IMR-90 (cell line): Measurements from ENCODE around the gene ASXL1. TPM values are rescaled to one million over a fixed set of nuclear protein-coding genes. Genes with fewer than 3 reads are reported as not detected.

Experiments
- ATAC-seq: fragments of 200-7000 bp; cut with Tn5 transposase; 2 replicates; pipeline ENCODE4 v1.9.1; 2020; ENCODE audit warnings: low read depth, mild to moderate bottlenecking, moderate library complexity
- BruUV-seq: library from RNA; stranded (reverse); fragments of 400-500 nt; replicated peaks from 2 replicates; lab custom pipeline; 2021; lab: Mats Ljungman, UMichigan
- CTCF ChIA-PET: fragments of 300-600 bp; formaldehyde crosslinking; extraction: SDS; loops from one replicate; lab custom pipeline; 2021; ENCODE audit warnings: antibody characterized with exemption; lab: Yijun Ruan, JAX
- POLR2A ChIA-PET: fragments of 300-600 bp; sonication (Branson Sonifier 250); formaldehyde crosslinking; loops from one replicate; lab custom pipeline; 2022; ENCODE audit warnings: antibody characterized with exemption; ENCODE audit not compliant: unreplicated experiment; lab: Charles Lee
- DNase-seq: peaks from one replicate; pipeline ENCODE4 v3.0.0; 2013
- H2AFZ ChIP-seq: replicated peaks from 2 replicates; pipeline ENCODE3; 2013; ENCODE audit warnings: low read length, mild to moderate bottlenecking; ENCODE audit not compliant: poor library complexity
- H2AK5ac ChIP-seq: 2 replicates; pipeline ENCODE4 v1.6.1; 2013; ENCODE audit warnings: low read depth, low read length, inconsistent platforms
- H2AK9ac ChIP-seq: replicated peaks from 2 replicates; pipeline ENCODE3; 2013; ENCODE audit warnings: mild to moderate bottlenecking, low read depth, low read length, moderate library complexity; ENCODE audit not compliant: poor library complexity
- H2BK120ac ChIP-seq: 2 replicates; pipeline ENCODE4 v1.6.1; 2013; ENCODE audit warnings: low read depth, low read length, inconsistent platforms
- H2BK15ac ChIP-seq: 3 replicates; pipeline ENCODE4 v1.6.1; 2013; ENCODE audit warnings: low read depth, low read length, inconsistent platforms
- H2BK20ac ChIP-seq: 2 replicates; pipeline ENCODE4 v1.6.1; 2013; ENCODE audit warnings: low read depth, mild to moderate bottlenecking, inconsistent platforms, low read length, moderate library complexity
- H2BK5ac ChIP-seq: 2 replicates; pipeline ENCODE4 v1.6.1; 2013; ENCODE audit warnings: mild to moderate bottlenecking, low read depth, low read length, inconsistent platforms; ENCODE audit not compliant: poor library complexity, severe bottlenecking
- H3K14ac ChIP-seq: replicated peaks from 2 replicates; pipeline ENCODE4 v1.6.1; 2013; ENCODE audit warnings: low read depth, low read length, inconsistent platforms
- H3K18ac ChIP-seq: 2 replicates; pipeline ENCODE4 v1.6.1; 2013; ENCODE audit warnings: low read depth, low read length, control low read depth
- H3K23ac ChIP-seq: 2 replicates; pipeline ENCODE4 v1.6.1; 2013; ENCODE audit warnings: low read depth, low read length, inconsistent platforms
- H3K27ac ChIP-seq: 2 replicates; pipeline ENCODE4 v1.5.1; 2013; ENCODE audit warnings: mild to moderate bottlenecking, control low read depth, low read length; ENCODE audit not compliant: insufficient read depth
- H3K27me3 ChIP-seq: 2 replicates; pipeline ENCODE4 v1.6.1; 2013; ENCODE audit warnings: low read length; ENCODE audit not compliant: control insufficient read depth, insufficient read depth
- H3K36me3 ChIP-seq: 2 replicates; pipeline ENCODE4 v1.6.1; 2013; ENCODE audit warnings: low read length, mixed read lengths; ENCODE audit not compliant: control insufficient read depth, insufficient read depth
- H3K4ac ChIP-seq: 2 replicates; pipeline ENCODE4 v1.6.1; 2013; ENCODE audit warnings: low read depth, low read length, inconsistent platforms
- H3K4me1 ChIP-seq: 2 replicates; pipeline ENCODE4 v1.6.1; 2013; ENCODE audit warnings: low read length, mixed read lengths; ENCODE audit not compliant: control insufficient read depth, insufficient read depth
- H3K4me2 ChIP-seq: 2 replicates; pipeline ENCODE4 v1.6.1; 2013; ENCODE audit warnings: low read depth, mild to moderate bottlenecking, control low read depth, low read length, moderate library complexity
- H3K4me3 ChIP-seq: 2 replicates; pipeline ENCODE4 v1.5.1; 2013; ENCODE audit warnings: low read depth, mild to moderate bottlenecking, control low read depth, low read length, moderate library complexity; ENCODE audit not compliant: insufficient read depth
- H3K56ac ChIP-seq: 2 replicates; pipeline ENCODE4 v1.6.1; 2013; ENCODE audit warnings: low read length, inconsistent platforms; ENCODE audit not compliant: insufficient read depth; ENCODE audit errors: extremely low read depth
- H3K79me1 ChIP-seq, 2 experiments: 2 replicates each; pipeline ENCODE4 v1.6.1; 2013; ENCODE audit warnings: low read length in 2 of 2, inconsistent platforms in 1 of 2, low read depth in 1 of 2
- H3K9ac ChIP-seq: 2 replicates; pipeline ENCODE4 v1.6.1; 2013; ENCODE audit warnings: low read depth, low read length, control low read depth
- H3K9me1 ChIP-seq: 2 replicates; pipeline ENCODE4 v1.6.1; 2013; ENCODE audit warnings: low read length, inconsistent platforms; ENCODE audit not compliant: insufficient read depth
- H3K9me3 ChIP-seq: 2 replicates; pipeline ENCODE4 v1.6.1; 2013; ENCODE audit warnings: low read length; ENCODE audit not compliant: control insufficient read depth, insufficient read depth
- H4K20me1 ChIP-seq: 2 replicates; pipeline ENCODE4 v1.6.1; 2013; ENCODE audit warnings: low read length, inconsistent platforms; ENCODE audit not compliant: insufficient read depth
- H4K5ac ChIP-seq: 2 replicates; pipeline ENCODE4 v1.6.1; 2013; ENCODE audit warnings: mild to moderate bottlenecking, low read depth, low read length, control low read depth
- H4K8ac ChIP-seq, 2 experiments: 2 replicates each; pipeline ENCODE4 v1.6.1; 2013; ENCODE audit warnings: low read depth in 2 of 2, low read length in 2 of 2, control low read depth in 1 of 2, inconsistent platforms in 1 of 2
- H4K91ac ChIP-seq: 2 replicates; pipeline ENCODE4 v1.6.1; 2013; ENCODE audit warnings: low read depth, low read length, inconsistent platforms; ENCODE audit not compliant: insufficient read depth
- BHLHE40 ChIP-seq: fragments of 150-350 bp; IDR thresholded peaks from 2 replicates; pipeline ENCODE4 v1.6.1; 2016; ENCODE audit warnings: mild to moderate bottlenecking, low read depth, low read length
- CEBPB ChIP-seq: IDR thresholded peaks from 2 replicates; pipeline ENCODE4 v1.6.1; 2012; ENCODE audit warnings: low read depth, low read length, improper control_type of control experiment
- CHD1 ChIP-seq: IDR thresholded peaks from 2 replicates; pipeline ENCODE4 v1.6.1; 2012; ENCODE audit warnings: low read depth, low read length, improper control_type of control experiment
- CTCF ChIP-seq: conservative IDR thresholded peaks from 2 replicates; pipeline ENCODE4 v1.5.1; 2012; ENCODE audit warnings: mild to moderate bottlenecking, low read depth, low read length, improper control_type of control experiment
- ELK1 ChIP-seq: fragments of 150-350 bp; IDR thresholded peaks from 2 replicates; pipeline ENCODE4 v1.6.1; 2016; ENCODE audit warnings: low read depth, mild to moderate bottlenecking, low read length, moderate library complexity, borderline replicate concordance
- FOS ChIP-seq: fragments of 150-350 bp; IDR thresholded peaks from 2 replicates; pipeline ENCODE4 v1.6.1; 2016; ENCODE audit warnings: low read depth, low read length
- MAFK ChIP-seq: IDR thresholded peaks from 2 replicates; pipeline ENCODE4 v1.6.1; 2012; ENCODE audit warnings: low read depth, low read length, improper control_type of control experiment
- MAZ ChIP-seq: IDR thresholded peaks from 2 replicates; pipeline ENCODE4 v1.6.1; 2012; ENCODE audit warnings: low read depth, mild to moderate bottlenecking, low read length, improper control_type of control experiment, moderate library complexity, borderline replicate concordance
- MXI1 ChIP-seq: IDR thresholded peaks from 2 replicates; pipeline ENCODE4 v1.6.1; 2012; ENCODE audit warnings: low read depth, mild to moderate bottlenecking, low read length, moderate library complexity, borderline replicate concordance
- NFE2L2 ChIP-seq: fragments of 150-350 bp; IDR thresholded peaks from 2 replicates; pipeline ENCODE4 v1.6.1; 2016; ENCODE audit warnings: low read depth, mild to moderate bottlenecking, low read length
- POLR2A ChIP-seq: IDR thresholded peaks from 2 replicates; pipeline ENCODE4 v1.6.1; 2012; ENCODE audit warnings: mild to moderate bottlenecking, low read depth, low read length
- RAD21 ChIP-seq: IDR thresholded peaks from 2 replicates; pipeline ENCODE4 v1.6.1; 2012; ENCODE audit warnings: low read length, improper control_type of control experiment
- RFX5 ChIP-seq: IDR thresholded peaks from 2 replicates; pipeline ENCODE4 v1.8.0; 2012; ENCODE audit warnings: low read depth, mild to moderate bottlenecking, low read length, moderate library complexity
- SMC3 ChIP-seq: fragments of 150-350 bp; IDR thresholded peaks from 2 replicates; pipeline ENCODE4 v1.6.1; 2016; ENCODE audit warnings: low read depth, mild to moderate bottlenecking, antibody characterized with exemption, low read length, moderate library complexity
- USF2 ChIP-seq: fragments of 150-350 bp; IDR thresholded peaks from 2 replicates; pipeline ENCODE4 v1.6.1; 2017; ENCODE audit warnings: mild to moderate bottlenecking, antibody characterized with exemption, low read length, low read depth
- WGBS, 2 experiments: methylation state at CpG; one replicate each; pipeline versions ENCODE4 v1.1.5 to v1.1.7; 2013; ENCODE audit warnings: missing lambda C conversion rate in 2 of 2; ENCODE audit not compliant: insufficient read length in 1 of 2; ENCODE audit errors: extremely low coverage in 2 of 2; 5-methylcytosine and 5-hydroxymethylcytosine counted together
- dilution Hi-C: fragments of 300-500 bp; cut with HindIII; formaldehyde crosslinking; loops from one replicate; pipeline ENCODE4 v1.14.3; 2018; ENCODE audit warnings: low sequenced_read_pairs; ENCODE audit not compliant: unreplicated experiment
- in situ Hi-C: fragments of 300-500 bp; cut with MboI; formaldehyde crosslinking; loops from 3 replicates; pipeline ENCODE4 v1.14.3; 2019; ENCODE audit warnings: low sequenced_read_pairs, inconsistent platforms, mixed read lengths
- intact Hi-C: fragments of 100-400 bp; cut with micrococcal nuclease; formaldehyde crosslinking; loops from 2 replicates; pipeline ENCODE4 v1.10.0; 2022
- polyA plus RNA-seq, 3 experiments: library from polyadenylated mRNA; depleted of rRNA; stranded (reverse); fragments of >200 nt; gene quantifications; 2 replicates each; pipeline ENCODE4 v1.2.3, GENCODE V29; 2012; ENCODE audit warnings: low replicate concordance in 1 of 3
- total RNA-seq: library from RNA; depleted of rRNA; stranded (reverse); fragments of >200 nt; gene quantifications from 2 replicates; pipeline ENCODE4 v1.2.3, GENCODE V29; 2012

The ASXL1 gene
- total and polyA plus RNA-seq, 2 of the 4 experiments (the other 2 are of a cell fraction), result 29.9 to 37.1 TPM

- no peak overlapping the region for H2BK20ac ChIP-seq
- ChIA-PET POLR2A (interaction anchor here (0.6 kb wide), 1 partner anchor 146 kb away, joined by 8 read pairs; no protein-coding TSS in a partner anchor), CTCF (no interaction called here)
- no peak overlapping the region for H4K5ac ChIP-seq
- no peak overlapping the region for H3K18ac ChIP-seq
- no peak overlapping the region for H3K56ac ChIP-seq
- H3K79me1 ChIP-seq, result peaks cover 34 to 53% of the 10 kb centered on the region in 2 experiments
- in situ Hi-C loops (no loop called here), intact Hi-C loops (no loop called here), dilution Hi-C loops (no loop called here)
- H3K27me3 ChIP-seq, result no peaks in the 10 kb centered on the region
- H3K14ac ChIP-seq, result no peak overlapping the region
- H2BK5ac ChIP-seq, result no peak overlapping the region
- no peak overlapping the region for H3K27ac ChIP-seq
- no peaks in the 10 kb centered on the region for H3K9me3 ChIP-seq
- no peak overlapping the region for H2BK120ac ChIP-seq
- DNase-seq, result no peak
- peaks cover 52% of the 10 kb centered on the region for H3K36me3 ChIP-seq
- H4K20me1 ChIP-seq, result peaks cover 25% of the 10 kb centered on the region
- no peak overlapping the region for H3K23ac ChIP-seq
- H3K9me1 ChIP-seq, result peaks cover 13% of the 10 kb centered on the region; the same call in 1 of the 2 replicates
- no peak for ATAC-seq
- H2AFZ ChIP-seq, result no peak overlapping the region
- BruUV-seq, result no TSS peak
- H3K4ac ChIP-seq, result no peak overlapping the region
- no peak overlapping the region for H3K9ac ChIP-seq
- no peak overlapping the region for H3K4me2 ChIP-seq
- H4K8ac ChIP-seq, result no peak overlapping the region
- H2AK5ac ChIP-seq, result 0 out of 2 replicates have a peak overlapping the region, but pooled peaks have one; percentile 36
- no peak overlapping the region for H4K91ac ChIP-seq
- H2BK15ac ChIP-seq, result no peak overlapping the region
- H2AK9ac ChIP-seq, result no peak overlapping the region
- WGBS, 2 experiments, result no CpG with 5 or more reads among the region's 12 CpGs
- peaks cover 11% of the 10 kb centered on the region for H3K4me1 ChIP-seq
- H3K4me3 ChIP-seq, result no peak overlapping the region
- no peak for TF ChIP-seq MXI1
- no peak for TF ChIP-seq MAZ
- TF ChIP-seq RFX5, result no peak
- no peak for TF ChIP-seq SMC3
- TF ChIP-seq FOS, result no peak
- no peak for TF ChIP-seq CHD1
- no peak for TF ChIP-seq BHLHE40
- TF ChIP-seq RAD21, result no peak
- TF ChIP-seq POLR2A, result no peak
- TF ChIP-seq ELK1, result no peak
- no peak for TF ChIP-seq NFE2L2
- TF ChIP-seq USF2, result no peak
- TF ChIP-seq CTCF, result no peak
- no peak for TF ChIP-seq MAFK
- no peak for TF ChIP-seq CEBPB
These were observed 97.2 kb downstream of the ASXL1 start for GRCh38 chr20:32455171-32455900.
